ENCODE data around the gene SPATA6L.
"Not testable (repeated sequence)": the region's sequence is repeated elsewhere in the genome, so short reads cannot be mapped to it uniquely, and the experiment has no call there.

Gene SPATA6L

GRCh38 chr9:4674783-4675182 lies 8.5 kb upstream of the SPATA6L start:
- no peak for DNase-seq

GRCh38 chr9:4671737-4672136 lies 5.5 kb upstream of the SPATA6L start:
- DNase-seq: no peak

- DNase-seq: peak; percentile 38
Observed at GRCh38 chr9:4670591-4670990, 4.3 kb upstream of the SPATA6L start.

- DNase-seq: no peak
Observed at GRCh38 chr9:4669890-4670289, 3.6 kb upstream of the SPATA6L start.

GRCh38 chr9:4668604-4669003 lies 2.3 kb upstream of the SPATA6L start:
- no peak for DNase-seq

- DNase-seq: no peak
Observed at GRCh38 chr9:4667681-4668080, 1.4 kb upstream of the SPATA6L start.

- DNase-seq: no peak
Observed at GRCh38 chr9:4665357-4665756, 923 bp downstream of the SPATA6L start.

GRCh38 chr9:4663956-4664355 lies 2.3 kb downstream of the SPATA6L start:
- no peak for DNase-seq

- DNase-seq: no peak
Observed at GRCh38 chr9:4662989-4663792, 3.1 kb downstream of the SPATA6L start.

- DNase-seq: peak; percentile 92
Observed at GRCh38 chr9:4662108-4662988, 3.9 kb downstream of the SPATA6L start, which contains the start of gene PLPP6. PLPP6 (plus strand) TSS chr9:4662294; CDS start chr9:4662376, 82 bp downstream.

GRCh38 chr9:4661611-4662010 lies 4.7 kb downstream of the SPATA6L start:
- no peak for DNase-seq

- DNase-seq: no peak
Observed at GRCh38 chr9:4661165-4661564, 5.1 kb downstream of the SPATA6L start.

- DNase-seq: not testable (repeated sequence)
Observed at GRCh38 chr9:4660665-4661064, 5.6 kb downstream of the SPATA6L start.

- DNase-seq: no peak
Observed at GRCh38 chr9:4657426-4658159, 8.7 kb downstream of the SPATA6L start.

- DNase-seq: no peak
Observed at GRCh38 chr9:4656621-4657020, 9.7 kb downstream of the SPATA6L start.

- DNase-seq: not testable (repeated sequence)
Observed at GRCh38 chr9:4656196-4656595, 10.1 kb downstream of the SPATA6L start.

GRCh38 chr9:4654538-4654937 lies 11.7 kb downstream of the SPATA6L start:
- DNase-seq: no peak

GRCh38 chr9:4654084-4654483 lies 12.2 kb downstream of the SPATA6L start:
- no peak for DNase-seq

GRCh38 chr9:4642351-4642750 lies 23.9 kb downstream of the SPATA6L start:
- no peak for DNase-seq

GRCh38 chr9:4640027-4640426 lies 26.3 kb downstream of the SPATA6L start:
- DNase-seq: peak; percentile 70

- DNase-seq: no peak
Observed at GRCh38 chr9:4639420-4639819, 26.9 kb downstream of the SPATA6L start.

GRCh38 chr9:4638968-4639367 lies 27.3 kb downstream of the SPATA6L start:
- DNase-seq: no peak

GRCh38 chr9:4630836-4631235 lies 35.4 kb downstream of the SPATA6L start:
- peak; percentile 4 for DNase-seq

All from hematopoietic multipotent progenitor cell treated with erythropoietin and hydrocortisone succinate and interleukin-3 and kit ligand, for 4 days (in vitro differentiated cells).